HepG2 (cell line): ENCODE data around the gene ZNF90. TPM values are rescaled to one million over a fixed set of nuclear protein-coding genes. Genes with fewer than 3 reads are reported as not detected.

ENCODE experiments used
- ATAC-seq: fragments of 200-7000 bp; cut with Tn5 transposase; 3 replicates; pipeline ENCODE4 v1.9.1; 2020; ENCODE audit warnings: mild to moderate bottlenecking, moderate library complexity
- BruUV-seq: library from RNA; stranded (reverse); fragments of 400-500 nt; replicated peaks from 2 replicates; lab custom pipeline; 2021; lab: Mats Ljungman, UMichigan
- CTCF ChIA-PET: fragments of 300-600 bp; formaldehyde crosslinking; extraction: SDS; loops from one replicate; lab custom pipeline; 2021; ENCODE audit warnings: low total read pairs, inconsistent platforms, low intra/inter-chr PET ratio; lab: Yijun Ruan, JAX
- POLR2A ChIA-PET: fragments of 350-600 bp; sonication (Branson Sonifier 250); formaldehyde crosslinking; loops from one replicate; lab custom pipeline; 2020; ENCODE audit warnings: antibody characterized with exemption, inconsistent platforms; lab: Yijun Ruan, JAX
- DNase-seq: peaks from one replicate; pipeline ENCODE4 v3.0.0-alpha.2; 2015; ENCODE audit warnings: low spot score
- FAIRE-seq: peaks from 3 replicates; lab custom pipeline; 2011; peaks lifted over from hg19 to GRCh38; lab: Jason Lieb, UNC
- H2AFZ ChIP-seq: one replicate; pipeline ENCODE4 v1.6.1; 2011; ENCODE audit warnings: low read length, inconsistent platforms
- H3K27ac ChIP-seq: fragments of 300-600 bp; 3 replicates; pipeline ENCODE4 v1.8.0; 2011; ENCODE audit warnings: mixed run types, mild to moderate bottlenecking, mixed read lengths, low read length, inconsistent platforms; ENCODE audit not compliant: insufficient read depth; ENCODE audit errors: extremely low read length
- H3K27me3 ChIP-seq, 2 experiments: fragments of 200-600 bp in 1 of 2; 2 replicates in 1 of 2; 3 replicates in 1 of 2; pipeline versions ENCODE4 v1.6.0 to v1.8.0; 2011; ENCODE audit warnings: low read length in 2 of 2, mild to moderate bottlenecking in 2 of 2, moderate library complexity in 2 of 2, inconsistent platforms in 1 of 2; ENCODE audit not compliant: insufficient read depth in 2 of 2, control insufficient read depth in 1 of 2
- H3K36me3 ChIP-seq, 2 experiments: fragments of 200-600 bp in 1 of 2; replicated peaks in 1 of 2; 2 replicates in 1 of 2; 3 replicates in 1 of 2; pipeline versions ENCODE4 v1.5.1 to v1.8.0; 2011; ENCODE audit warnings: low read length in 2 of 2, inconsistent platforms in 1 of 2; ENCODE audit not compliant: insufficient read depth in 2 of 2, control insufficient read depth in 1 of 2
- H3K4me1 ChIP-seq: 2 replicates; pipeline ENCODE4 v1.5.1; 2012; ENCODE audit warnings: low read length, inconsistent platforms; ENCODE audit not compliant: insufficient read depth
- H3K4me2 ChIP-seq: 2 replicates; pipeline ENCODE4 v1.6.0; 2011; ENCODE audit warnings: low read depth, low read length, inconsistent platforms
- H3K4me3 ChIP-seq, 3 experiments: fragments of 200-600 bp in 1 of 3; sonication (generic), shearing (Covaris generic) in 1 of 3; replicated peaks in 1 of 3; 2 replicates each; pipeline ENCODE4 v1.5.1; 2011 to 2016; ENCODE audit warnings: low read length in 3 of 3, inconsistent platforms in 2 of 3, low read depth in 2 of 3, mild to moderate bottlenecking in 2 of 3, control low read depth in 1 of 3, mixed read lengths in 1 of 3; ENCODE audit not compliant: insufficient read depth in 1 of 3
- H3K79me2 ChIP-seq: one replicate; pipeline ENCODE4 v1.6.1; 2011; ENCODE audit warnings: low read length, inconsistent platforms; ENCODE audit not compliant: insufficient read depth
- H3K9ac ChIP-seq: 2 replicates; pipeline ENCODE4 v1.6.0; 2011; ENCODE audit warnings: mild to moderate bottlenecking, low read depth, low read length, inconsistent platforms; ENCODE audit not compliant: insufficient read depth
- H3K9me3 ChIP-seq: 2 replicates; pipeline ENCODE4 v1.5.1; 2012; ENCODE audit warnings: mild to moderate bottlenecking, low read length
- H4K20me1 ChIP-seq: 2 replicates; pipeline ENCODE4 v1.6.0; 2011; ENCODE audit warnings: inconsistent platforms, mild to moderate bottlenecking, low read length, moderate library complexity; ENCODE audit not compliant: insufficient read depth
- DMTF1 ChIP-seq: sonication (generic); formaldehyde crosslinking; IDR thresholded peaks from 2 replicates; pipeline ENCODE4 v1.4.0; 2020; ENCODE audit warnings: mild to moderate bottlenecking, missing genetic modification reagents
- HMGA1 ChIP-seq: sonication (generic); formaldehyde crosslinking; conservative IDR thresholded peaks from 2 replicates; pipeline ENCODE4 v1.4.0; 2020; ENCODE audit warnings: missing genetic modification reagents
- KLF11 ChIP-seq: IDR thresholded peaks from 2 replicates; pipeline ENCODE4 v1.6.1; 2016; ENCODE audit warnings: missing compliant biosample characterization
- MIXL1 ChIP-seq: IDR thresholded peaks from 2 replicates; pipeline ENCODE4 v1.6.1; 2016
- REPIN1 ChIP-seq: sonication (generic); formaldehyde crosslinking; IDR thresholded peaks from 2 replicates; pipeline ENCODE4 v1.8.0; 2022; ENCODE audit warnings: missing genetic modification reagents, low read depth, mild to moderate bottlenecking, borderline replicate concordance
- STAT6 ChIP-seq: sonication (generic); formaldehyde crosslinking; IDR thresholded peaks from 2 replicates; pipeline ENCODE4 v1.4.0; 2020; ENCODE audit warnings: missing genetic modification reagents, mild to moderate bottlenecking, borderline replicate concordance
- TCF7 ChIP-seq: sonication (generic); IDR thresholded peaks from 2 replicates; pipeline ENCODE4 v1.6.1; 2016; ENCODE audit warnings: antibody characterized with exemption, low read depth
- ZBTB38 ChIP-seq: sonication (generic); formaldehyde crosslinking; IDR thresholded peaks from 2 replicates; pipeline ENCODE4 v1.5.1; 2020; ENCODE audit warnings: mild to moderate bottlenecking, missing genetic modification reagents
- ZNF44 ChIP-seq: sonication (generic); formaldehyde crosslinking; IDR thresholded peaks from 2 replicates; pipeline ENCODE4 v1.5.1; 2020; ENCODE audit warnings: mild to moderate bottlenecking, missing genetic modification reagents
- WGBS: methylation state at CpG from one replicate; pipeline ENCODE4 v1.1.6; 2017; ENCODE audit warnings: low lambda C conversion rate; 5-methylcytosine and 5-hydroxymethylcytosine counted together
- in situ Hi-C: cut with HindIII; loops from 2 replicates; pipeline ENCODE4 v1.10.0; 2017; ENCODE audit warnings: low pct_unique_long_range_greater_than_20kb; ENCODE audit not compliant: extremely low pct_ligation_motif_present
- intact Hi-C: fragments of 100-400 bp; cut with micrococcal nuclease; formaldehyde crosslinking; loops from one replicate; pipeline ENCODE4 v1.10.0; 2022; ENCODE audit not compliant: unreplicated experiment
- polyA plus RNA-seq, 8 experiments: library from polyadenylated mRNA; depleted of rRNA in 3 of 8; stranded (reverse) in 7 of 8; unstranded in 1 of 8; fragments of >200 nt; fragmentation: Illumina TruSeq in 4 of 8; extraction: Trizol in 4 of 8; gene quantifications; 2 replicates each; pipeline versions ENCODE4 v1.2.1 to v1.2.3, GENCODE V29; 2011 to 2016; ENCODE audit warnings: low read depth in 4 of 8, missing spikeins in 1 of 8, mixed read lengths in 1 of 8; ENCODE audit not compliant: insufficient read depth in 1 of 8
- total RNA-seq, 5 experiments: library from RNA; depleted of rRNA; stranded (reverse); fragments of >200 nt; fragmentation: Illumina TruSeq; extraction: Trizol; gene quantifications; 2 replicates each; pipeline ENCODE4 v1.2.3, GENCODE V29; 2016; ENCODE audit warnings: low read depth in 1 of 5

ZNF90 gene
- total and polyA plus RNA-seq, 2 of the 13 experiments (the other 11 are each of a cell fraction or from before 2014, with no cell fraction given): 2.1 to 3.8 TPM

GRCh38 chr19:20035935-20036334 is 41.9 kb upstream of the ZNF90 start:
- peaks cover 30% of the 10 kb centered on the region; the same call in 1 of the 2 replicates for H3K9me3 ChIP-seq
- in situ Hi-C loops: no loop called here
- BruUV-seq: no TSS peak
- TF ChIP-seq ZBTB38 (CRISPR knock-in tag) (no peak), MIXL1 (CRISPR knock-in tag) (no peak), REPIN1 (no peak), ZNF44 (no peak), KLF11 (CRISPR knock-in tag) (no peak), TCF7 (no peak), STAT6 (no peak), DMTF1 (CRISPR knock-in tag) (no peak), HMGA1 (CRISPR knock-in tag) (no peak)
- intact Hi-C loops: no loop called here
- H3K9ac ChIP-seq: no peak overlapping the region
- no peaks in the 10 kb centered on the region for H4K20me1 ChIP-seq
- H2AFZ ChIP-seq: no peak overlapping the region
- H3K36me3 ChIP-seq: no peaks in the 10 kb centered on the region
- FAIRE-seq (no peak), DNase-seq (no peak), ATAC-seq (no peak)
- H3K27me3 ChIP-seq: no peaks in the 10 kb centered on the region
- POLR2A ChIA-PET: no interaction called here
- H3K79me2 ChIP-seq: peaks cover 5% of the 10 kb centered on the region
- no peak overlapping the region for H3K27ac ChIP-seq
- H3K4me1 ChIP-seq: peaks cover 16% of the 10 kb centered on the region; the same call in 1 of the 2 replicates
- H3K4me2 ChIP-seq: no peak overlapping the region
- CTCF ChIA-PET: no interaction called here
- H3K4me3 ChIP-seq: no peak overlapping the region
- 57% methylated on average over 5 of the region's 5 CpGs for WGBS
